Measurements from ENCODE around the gene FGF12. TPM values are rescaled to one million over a fixed set of nuclear protein-coding genes. Genes with fewer than 3 reads are reported as not detected.

The FGF12 gene
- polyA plus RNA-seq, 1 experiment = not detected

- Histone ChIP-seq H3K27me3 (ENCODE audit: control insufficient read depth, insufficient read depth, low read length) (no peaks in the 10 kb centered on the region), H3K4me3 (ENCODE audit: low read depth, low read length) (no peak overlapping the region), H3K27ac (ENCODE audit: low read depth, low read length) (no peak overlapping the region), H3K9me3 (ENCODE audit: control insufficient read depth, insufficient read depth, low read length) (no peaks in the 10 kb centered on the region; the same call in 1 of the 2 replicates)
- ChIA-PET CTCF (no interaction called here), POLR2A (no interaction called here)
- TF ChIP-seq, protein P1, sequence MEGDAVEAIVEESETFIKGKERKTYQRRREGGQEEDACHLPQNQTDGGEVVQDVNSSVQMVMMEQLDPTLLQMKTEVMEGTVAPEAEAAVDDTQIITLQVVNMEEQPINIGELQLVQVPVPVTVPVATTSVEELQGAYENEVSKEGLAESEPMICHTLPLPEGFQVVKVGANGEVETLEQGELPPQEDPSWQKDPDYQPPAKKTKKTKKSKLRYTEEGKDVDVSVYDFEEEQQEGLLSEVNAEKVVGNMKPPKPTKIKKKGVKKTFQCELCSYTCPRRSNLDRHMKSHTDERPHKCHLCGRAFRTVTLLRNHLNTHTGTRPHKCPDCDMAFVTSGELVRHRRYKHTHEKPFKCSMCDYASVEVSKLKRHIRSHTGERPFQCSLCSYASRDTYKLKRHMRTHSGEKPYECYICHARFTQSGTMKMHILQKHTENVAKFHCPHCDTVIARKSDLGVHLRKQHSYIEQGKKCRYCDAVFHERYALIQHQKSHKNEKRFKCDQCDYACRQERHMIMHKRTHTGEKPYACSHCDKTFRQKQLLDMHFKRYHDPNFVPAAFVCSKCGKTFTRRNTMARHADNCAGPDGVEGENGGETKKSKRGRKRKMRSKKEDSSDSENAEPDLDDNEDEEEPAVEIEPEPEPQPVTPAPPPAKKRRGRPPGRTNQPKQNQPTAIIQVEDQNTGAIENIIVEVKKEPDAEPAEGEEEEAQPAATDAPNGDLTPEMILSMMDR (IDR thresholded peaks at IDR 0.05; ENCODE audit: low read depth, low read length) = no peak
- DNase-seq (ENCODE audit: low read depth, low spot score) = no peak
Measured at GRCh38 chr3:192313605-192314004, 413.7 kb downstream of the FGF12 start.

DNA sequence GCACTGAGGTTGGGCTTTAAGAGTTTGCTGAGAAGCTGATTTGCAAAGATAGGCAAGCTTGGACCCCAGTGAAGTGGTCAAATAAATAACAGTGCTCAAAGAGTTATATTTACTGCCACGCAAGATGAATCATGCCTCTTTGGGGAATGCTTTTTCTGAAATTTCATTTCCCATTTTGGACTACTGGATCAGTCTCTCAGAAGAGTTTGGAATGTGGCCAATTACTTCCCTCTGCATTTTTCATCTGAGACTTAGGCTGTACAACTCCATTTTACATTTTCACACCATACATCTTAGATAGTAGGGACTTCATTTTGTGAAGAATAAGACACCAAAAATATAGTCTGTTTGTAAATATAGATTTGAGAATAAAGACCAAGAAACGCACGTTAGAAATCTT lies 419.7 kb downstream of the FGF12 start:
- POLR2A ChIA-PET = no interaction called here
- TF ChIP-seq, protein P1 (IDR thresholded peaks at IDR 0.05; ENCODE audit: low read depth, low read length) = no peak
- Histone ChIP-seq H3K4me3 (ENCODE audit: low read depth, low read length) (no peak overlapping the region), H3K27ac (ENCODE audit: low read depth, low read length) (no peak overlapping the region), H3K9me3 (ENCODE audit: control insufficient read depth, insufficient read depth, low read length) (no peaks in the 10 kb centered on the region), H3K27me3 (ENCODE audit: control insufficient read depth, insufficient read depth, low read length) (no peaks in the 10 kb centered on the region)
- CTCF ChIA-PET = interaction anchor here (0.6 kb wide), 1 partner anchor 855 kb away, joined by 4 read pairs; no protein-coding TSS in a partner anchor
- no peak for DNase-seq (ENCODE audit: low read depth, low spot score)

GRCh38 chr3:192303235-192303634 lies 424.1 kb downstream of the FGF12 start:
- peaks cover 4% of the 10 kb centered on the region; the same call in 1 of the 2 replicates for H3K9me3 ChIP-seq (ENCODE audit: control insufficient read depth, insufficient read depth, low read length)
- no peak overlapping the region for H3K4me3 ChIP-seq (ENCODE audit: low read depth, low read length)
- DNase-seq (ENCODE audit: low read depth, low spot score) = no peak
- ChIA-PET CTCF (no interaction called here), POLR2A (no interaction called here)
- TF ChIP-seq, protein P1 (IDR thresholded peaks at IDR 0.05; ENCODE audit: low read depth, low read length) = no peak
- H3K27ac ChIP-seq (ENCODE audit: low read depth, low read length) = no peak overlapping the region
- no peaks in the 10 kb centered on the region for H3K27me3 ChIP-seq (ENCODE audit: control insufficient read depth, insufficient read depth, low read length)

- ChIA-PET CTCF (no interaction called here), POLR2A (no interaction called here)
- Histone ChIP-seq H3K27ac (ENCODE audit: low read depth, low read length) (no peak overlapping the region), H3K9me3 (ENCODE audit: control insufficient read depth, insufficient read depth, low read length) (peaks cover 4% of the 10 kb centered on the region; the same call in 1 of the 2 replicates), H3K27me3 (ENCODE audit: control insufficient read depth, insufficient read depth, low read length) (no peaks in the 10 kb centered on the region), H3K4me3 (ENCODE audit: low read depth, low read length) (no peak overlapping the region)
- TF ChIP-seq, protein P1 (IDR thresholded peaks at IDR 0.05; ENCODE audit: low read depth, low read length) = no peak
- no peak for DNase-seq (ENCODE audit: low read depth, low spot score)
Measured at GRCh38 chr3:192302721-192303120, 424.6 kb downstream of the FGF12 start.

DNA sequence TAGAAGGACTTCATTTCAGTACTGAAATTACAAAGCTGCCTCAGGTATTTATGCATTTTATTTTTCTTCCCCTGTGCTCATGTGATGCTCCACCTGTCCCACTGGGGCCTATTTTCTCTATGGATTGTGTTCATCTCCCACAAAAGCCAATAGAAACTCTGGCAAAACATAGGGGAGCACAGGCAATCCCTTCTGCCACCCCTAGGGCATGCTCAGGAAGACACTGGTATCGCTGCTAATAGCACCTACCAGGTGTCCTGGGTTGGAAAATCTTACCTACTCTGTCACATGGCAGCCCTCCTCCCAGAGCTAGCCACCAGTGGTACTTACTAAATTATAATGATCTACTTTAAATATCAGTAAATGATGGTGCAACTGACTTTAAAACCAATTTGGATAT lies 427.4 kb downstream of the FGF12 start:
- peaks cover 9% of the 10 kb centered on the region; the same call in 1 of the 2 replicates for H3K9me3 ChIP-seq (ENCODE audit: control insufficient read depth, insufficient read depth, low read length)
- DNase-seq (ENCODE audit: low read depth, low spot score) = no peak

More for the DNA sequence above, 427.4 kb downstream of the FGF12 start:
- TF ChIP-seq, protein P1 (IDR thresholded peaks at IDR 0.05; ENCODE audit: low read depth, low read length) = no peak
- no peaks in the 10 kb centered on the region for H3K27me3 ChIP-seq (ENCODE audit: control insufficient read depth, insufficient read depth, low read length)
- POLR2A ChIA-PET = no interaction called here
- H3K27ac ChIP-seq (ENCODE audit: low read depth, low read length) = no peak overlapping the region
- no peak overlapping the region for H3K4me3 ChIP-seq (ENCODE audit: low read depth, low read length)
- CTCF ChIA-PET = no interaction called here
